ENCODE measurements around the gene HOOK2. TPM values are rescaled to one million over a fixed set of nuclear protein-coding genes. Genes with fewer than 3 reads are reported as not detected.
A peak's percentile ranks its signal among the peaks of the same experiment; 100 is the strongest.

Gene HOOK2
- total and polyA plus RNA-seq, 2 of the 4 experiments (the other 2 are of a cell fraction): 7.5 to 21.6 TPM

DNA sequence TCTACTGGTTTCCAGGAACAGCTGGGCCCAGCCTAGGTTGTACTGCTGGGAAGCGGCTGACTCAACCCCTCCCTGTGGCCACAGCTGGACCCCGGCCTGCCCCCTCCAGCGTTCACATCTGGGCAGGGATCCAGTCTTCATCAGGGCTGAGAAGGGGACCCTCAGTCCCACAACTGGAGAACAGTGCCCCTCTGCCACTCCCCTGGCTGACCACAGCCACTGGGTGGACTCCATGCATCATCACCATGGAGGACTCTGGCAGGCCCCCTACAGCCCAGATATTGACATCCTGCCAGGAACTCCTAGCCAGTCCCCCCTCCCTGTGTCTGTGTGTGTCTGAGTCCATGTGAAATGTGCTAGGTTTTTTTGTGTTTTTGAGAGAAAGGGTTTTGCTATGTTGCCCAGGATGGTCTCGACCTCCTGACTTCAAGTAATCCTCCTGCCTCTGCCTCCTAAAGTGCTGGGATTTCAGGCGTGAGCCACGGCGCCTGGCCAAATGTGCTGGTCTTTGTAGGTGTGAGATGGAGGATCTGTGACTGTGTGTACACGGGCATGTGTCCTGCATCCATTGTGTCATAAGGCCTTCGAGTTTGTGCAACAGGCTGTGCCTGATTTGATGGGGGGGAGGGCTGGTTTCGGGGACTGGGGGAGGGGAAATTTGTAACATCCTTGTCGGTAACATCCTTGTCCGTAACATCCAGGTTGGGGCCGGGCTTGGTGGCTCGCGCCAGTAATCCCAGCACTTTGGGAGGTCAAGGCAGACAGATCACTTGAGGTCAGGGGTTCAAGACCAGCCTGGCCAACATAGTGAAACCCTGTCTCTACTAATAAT lies 4.0 kb upstream of the HOOK2 start (continued):
- TF ChIP-seq FOS (IDR thresholded peaks at IDR 0.05; ENCODE audit: low read depth, low read length) (peak; percentile 62; the same call in 1 of the 2 replicates), MAFK (IDR thresholded peaks at IDR 0.05; ENCODE audit: low read depth, low read length) (no peak), NFE2L2 (IDR thresholded peaks at IDR 0.05; ENCODE audit: low read depth, low read length) (no peak)

DNA sequence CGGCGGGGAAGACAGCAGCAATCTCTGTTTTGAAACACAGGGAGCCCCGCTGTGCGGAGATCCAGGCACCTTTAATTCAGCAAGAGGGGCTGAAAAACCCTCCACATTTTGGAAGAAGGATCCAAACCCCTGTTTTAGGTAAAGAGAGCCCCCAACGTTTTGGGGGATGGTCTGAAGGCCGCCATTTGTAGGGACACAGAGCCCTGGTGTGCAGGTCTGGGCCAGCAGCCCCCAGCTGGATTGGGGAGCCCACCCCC lies 3.5 kb upstream of the HOOK2 start:
- Histone ChIP-seq H2AK5ac (ENCODE audit: low read depth, low read length) (peak overlapping the region; percentile 99), H4K91ac (ENCODE audit: insufficient read depth, low read depth, low read length) (peak overlapping the region; percentile 98), H2AFZ (replicated peaks; ENCODE audit: low read length, poor library complexity) (peak overlapping the region; percentile 98), H3K79me1 (ENCODE audit: low read depth in 1 of 2, low read length in 2 of 2) (peaks cover 0 to 47% of the 10 kb centered on the region in 2 experiments; a peak in 3 of 4 replicates), H2BK5ac (ENCODE audit: low read depth, low read length, poor library complexity, severe bottlenecking) (peak overlapping the region; percentile 88), H2AK9ac (replicated peaks; ENCODE audit: low read depth, low read length, poor library complexity) (peak overlapping the region; percentile 98), H3K14ac (replicated peaks; ENCODE audit: low read depth, low read length) (peak overlapping the region; percentile 96), H3K9ac (ENCODE audit: low read depth, low read length) (peak overlapping the region; percentile 56), H2BK20ac (ENCODE audit: low read depth, low read length) (peak overlapping the region; percentile 28; the same call in 1 of the 2 replicates), H3K4me3 (ENCODE audit: insufficient read depth, low read depth, low read length) (no peak overlapping the region; the same call in 1 of the 2 replicates), H3K36me3 (ENCODE audit: control insufficient read depth, insufficient read depth, low read length) (no peaks in the 10 kb centered on the region), H3K27me3 (ENCODE audit: control insufficient read depth, insufficient read depth, low read length) (no peaks in the 10 kb centered on the region), H2BK120ac (ENCODE audit: low read depth, low read length) (peak overlapping the region; percentile 95), H3K18ac (ENCODE audit: low read depth, low read length) (peak overlapping the region; percentile 87), H3K4me2 (ENCODE audit: low read depth, low read length) (peak overlapping the region; percentile 84), H4K5ac (ENCODE audit: low read depth, low read length) (peak overlapping the region; percentile 88), H4K20me1 (ENCODE audit: insufficient read depth, low read length) (peaks cover 3% of the 10 kb centered on the region; the same call in 1 of the 2 replicates), H4K8ac (ENCODE audit: low read depth in 2 of 2, low read length in 2 of 2) (peak overlapping the region; percentile 98 to 99), H3K23ac (ENCODE audit: low read depth, low read length) (peak overlapping the region; percentile 95; the same call in 1 of the 2 replicates), H3K4ac (ENCODE audit: low read depth, low read length) (peak overlapping the region; percentile 99), H3K56ac (ENCODE audit: extremely low read depth, insufficient read depth, low read length) (peak overlapping the region; percentile 73), H3K4me1 (ENCODE audit: control insufficient read depth, insufficient read depth, low read length) (peaks cover 33% of the 10 kb centered on the region), H3K9me1 (ENCODE audit: insufficient read depth, low read length) (peaks cover 26% of the 10 kb centered on the region), H2BK15ac (ENCODE audit: low read depth, low read length) (peak overlapping the region; percentile 91; the same call in 2 of the 3 replicates), H3K9me3 (ENCODE audit: control insufficient read depth, insufficient read depth, low read length) (no peaks in the 10 kb centered on the region), H3K27ac (ENCODE audit: insufficient read depth, low read length) (peak overlapping the region; percentile 82)
- ChIA-PET CTCF (interaction anchor here (1.1 to 2.9 kb wide), 5 partner anchors 10 to 69 kb away, joined by 3 to 23 read pairs (median 10); no protein-coding TSS in a partner anchor), POLR2A (ENCODE audit: unreplicated experiment) (interaction anchor here (2.5 kb wide), 2 partner anchors 13 to 14 kb away, joined by 9 to 11 read pairs; partner anchors contain the start of gene JUNB)
- no TSS peak for BruUV-seq (replicated peaks)
- no CpG with 5 or more reads among the region's 6 CpGs for WGBS, 2 experiments (ENCODE audit: extremely low coverage in 2 of 2, insufficient read length in 1 of 2)
- intact Hi-C loops (cut with micrococcal nuclease): no loop called here
- ATAC-seq (ENCODE audit: low read depth) (no peak), DNase-seq (no peak)
- TF ChIP-seq MAFK (IDR thresholded peaks at IDR 0.05; ENCODE audit: low read depth, low read length) (no peak), POLR2A (IDR thresholded peaks at IDR 0.05; ENCODE audit: low read depth, low read length) (no peak), RFX5 (IDR thresholded peaks at IDR 0.05; ENCODE audit: low read depth, low read length) (no peak), BHLHE40 (IDR thresholded peaks at IDR 0.05; ENCODE audit: low read depth, low read length) (no peak), FOS (IDR thresholded peaks at IDR 0.05; ENCODE audit: low read depth, low read length) (no peak), RCOR1 (IDR thresholded peaks at IDR 0.05; ENCODE audit: insufficient replicate concordance, low read length) (no peak), CEBPB (IDR thresholded peaks at IDR 0.05; ENCODE audit: low read depth, low read length) (no peak), SMC3 (IDR thresholded peaks at IDR 0.05; ENCODE audit: low read depth, low read length) (no peak)
- TF ChIP-seq, protein P1, sequence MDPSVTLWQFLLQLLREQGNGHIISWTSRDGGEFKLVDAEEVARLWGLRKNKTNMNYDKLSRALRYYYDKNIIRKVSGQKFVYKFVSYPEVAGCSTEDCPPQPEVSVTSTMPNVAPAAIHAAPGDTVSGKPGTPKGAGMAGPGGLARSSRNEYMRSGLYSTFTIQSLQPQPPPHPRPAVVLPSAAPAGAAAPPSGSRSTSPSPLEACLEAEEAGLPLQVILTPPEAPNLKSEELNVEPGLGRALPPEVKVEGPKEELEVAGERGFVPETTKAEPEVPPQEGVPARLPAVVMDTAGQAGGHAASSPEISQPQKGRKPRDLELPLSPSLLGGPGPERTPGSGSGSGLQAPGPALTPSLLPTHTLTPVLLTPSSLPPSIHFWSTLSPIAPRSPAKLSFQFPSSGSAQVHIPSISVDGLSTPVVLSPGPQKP (IDR thresholded peaks at IDR 0.05; ENCODE audit: borderline replicate concordance, low read depth, low read length): no peak
- in situ Hi-C loops (cut with MboI; ENCODE audit: low sequenced_read_pairs): loop anchor here (25.0 kb wide), 1 partner anchor 1058 kb away; no protein-coding TSS in a partner anchor
- dilution Hi-C loops (cut with HindIII; ENCODE audit: low sequenced_read_pairs, unreplicated experiment): no loop called here
